Nephron (organoid): ENCODE data around the gene GBF1.

Experiments
- H3K27ac Mint-ChIP-seq, 3 experiments: 2 replicates each; pipeline ENCODE4 v1.8.0; 2020; ENCODE audit warnings: mixed read lengths in 3 of 3, mild to moderate bottlenecking in 2 of 3, moderate library complexity in 1 of 3
- H3K27me3 Mint-ChIP-seq: 2 replicates; pipeline ENCODE4 v1.8.0; 2021; ENCODE audit warnings: low read depth, mild to moderate bottlenecking, moderate library complexity, mixed read lengths
- H3K36me3 Mint-ChIP-seq: 2 replicates; pipeline ENCODE4 v1.8.0; 2020; ENCODE audit warnings: low read depth, mixed read lengths
- H3K4me1 Mint-ChIP-seq: 2 replicates; pipeline ENCODE4 v1.8.0; 2020; ENCODE audit warnings: mixed read lengths
- H3K4me3 Mint-ChIP-seq, 3 experiments: 2 replicates each; pipeline ENCODE4 v1.8.0; 2020; ENCODE audit warnings: mild to moderate bottlenecking in 3 of 3, mixed read lengths in 3 of 3, moderate library complexity in 2 of 3
- H3K9me3 Mint-ChIP-seq: 2 replicates; pipeline ENCODE4 v1.8.0; 2020; ENCODE audit warnings: mixed read lengths
- CTCF ChIP-seq, 3 experiments: fragments of 200-600 bp; sonication (generic); IDR thresholded peaks; one replicate each; pipeline ENCODE4 v1.5.0; 2021; ENCODE audit warnings: antibody characterized with exemption in 3 of 3; ENCODE audit not compliant: unreplicated experiment in 3 of 3

The GBF1 gene

GRCh38 chr10:102310361-102311024, 65.2 kb downstream of the GBF1 start:
- no peak overlapping the region for H3K4me3 Mint-ChIP-seq
- no peaks in the 10 kb centered on the region for H3K27me3 Mint-ChIP-seq
- TF ChIP-seq CTCF (IDR thresholded peaks at IDR 0.05; ENCODE audit: unreplicated experiment in 3 of 3): no peak
- peaks cover 62% of the 10 kb centered on the region for H3K4me1 Mint-ChIP-seq
- H3K9me3 Mint-ChIP-seq: no peaks in the 10 kb centered on the region
- H3K27ac Mint-ChIP-seq: peak overlapping the region; percentile 82 to 88 (median 86)
- H3K36me3 Mint-ChIP-seq: peaks cover 20% of the 10 kb centered on the region

GRCh38 chr10:102311025-102311420, 65.7 kb downstream of the GBF1 start:
- Mint-ChIP-seq H3K4me3 (no peak overlapping the region), H3K36me3 (peaks cover 15% of the 10 kb centered on the region), H3K9me3 (no peaks in the 10 kb centered on the region), H3K4me1 (peaks cover 62% of the 10 kb centered on the region), H3K27ac (peak overlapping the region; percentile 82 to 88 (median 86)), H3K27me3 (no peaks in the 10 kb centered on the region)
- TF ChIP-seq CTCF (IDR thresholded peaks at IDR 0.05; ENCODE audit: unreplicated experiment in 3 of 3): no peak

GRCh38 chr10:102312683-102313082, 67.4 kb downstream of the GBF1 start:
- H3K4me1 Mint-ChIP-seq: peaks cover 56% of the 10 kb centered on the region
- H3K4me3 Mint-ChIP-seq: peak overlapping the region in 1 of 3 experiments; percentile 31
- no peaks in the 10 kb centered on the region for H3K27me3 Mint-ChIP-seq
- peaks cover 3% of the 10 kb centered on the region for H3K36me3 Mint-ChIP-seq
- H3K9me3 Mint-ChIP-seq: no peaks in the 10 kb centered on the region
- no peak for TF ChIP-seq CTCF (IDR thresholded peaks at IDR 0.05; ENCODE audit: unreplicated experiment in 3 of 3)
- H3K27ac Mint-ChIP-seq: peak overlapping the region; percentile 72 to 88 (median 82)

GRCh38 chr10:102313221-102313896, 68.0 kb downstream of the GBF1 start:
- Mint-ChIP-seq H3K27ac (peak overlapping the region; percentile 72 to 88 (median 82)), H3K36me3 (peaks cover 3% of the 10 kb centered on the region), H3K4me3 (no peak overlapping the region), H3K27me3 (no peaks in the 10 kb centered on the region), H3K4me1 (peaks cover 56% of the 10 kb centered on the region), H3K9me3 (no peaks in the 10 kb centered on the region)
- TF ChIP-seq CTCF (IDR thresholded peaks at IDR 0.05; ENCODE audit: unreplicated experiment in 3 of 3): no peak

GRCh38 chr10:102314801-102315200, 69.5 kb downstream of the GBF1 start:
- no peak overlapping the region for H3K4me3 Mint-ChIP-seq
- H3K9me3 Mint-ChIP-seq: no peaks in the 10 kb centered on the region
- peaks cover 52% of the 10 kb centered on the region for H3K4me1 Mint-ChIP-seq
- TF ChIP-seq CTCF (IDR thresholded peaks at IDR 0.05; ENCODE audit: unreplicated experiment in 3 of 3): no peak
- no peaks in the 10 kb centered on the region for H3K27me3 Mint-ChIP-seq
- peak overlapping the region; percentile 43 to 81 (median 51) for H3K27ac Mint-ChIP-seq
- H3K36me3 Mint-ChIP-seq: no peaks in the 10 kb centered on the region
